Lung (tissue), 12 donors: ENCODE data around the gene HTT. TPM values are rescaled to one million over a fixed set of nuclear protein-coding genes. Genes with fewer than 3 reads are reported as not detected.

Experiments used
- ATAC-seq: fragments of 200-7000 bp; cut with Tn5 transposase; one replicate; pipeline ENCODE4 v1.9.1; 2020; ENCODE audit warnings: moderate number of reproducible peaks; ENCODE audit not compliant: insufficient read depth, low FRiP score
- DNase-seq, 3 donors: peaks; one replicate each; pipeline ENCODE4 v3.0.0-alpha.2; 2013 to 2017
- H3K27ac ChIP-seq, 2 donors: one replicate each; pipeline ENCODE4 v1.5.1; 2013; ENCODE audit warnings: mild to moderate bottlenecking in 2 of 2, moderate library complexity in 2 of 2, control low read depth in 1 of 2, inconsistent platforms in 1 of 2, low read depth in 1 of 2, low read length in 1 of 2
- H3K27me3 ChIP-seq, 3 donors: one replicate each; pipeline ENCODE4 v1.5.1; 2013; ENCODE audit warnings: low read length in 2 of 3; ENCODE audit not compliant: control insufficient read depth in 3 of 3, insufficient read depth in 3 of 3
- H3K36me3 ChIP-seq, 4 donors: one replicate each; pipeline ENCODE4 v1.5.1; 2013; ENCODE audit warnings: low read length in 4 of 4, mild to moderate bottlenecking in 1 of 4, moderate library complexity in 1 of 4; ENCODE audit not compliant: control insufficient read depth in 4 of 4, insufficient read depth in 4 of 4
- H3K4me1 ChIP-seq, 5 donors: one replicate each; pipeline ENCODE4 v1.5.1; 2013; ENCODE audit warnings: low read length in 5 of 5, mild to moderate bottlenecking in 2 of 5, moderate library complexity in 1 of 5; ENCODE audit not compliant: control insufficient read depth in 5 of 5, insufficient read depth in 5 of 5
- H3K4me3 ChIP-seq: one replicate; pipeline ENCODE4 v1.5.1; 2013; ENCODE audit warnings: mild to moderate bottlenecking, control low read depth, moderate library complexity
- H3K9ac ChIP-seq, 2 donors: one replicate each; pipeline ENCODE4 v1.5.1; 2013; ENCODE audit warnings: low read length in 2 of 2, control low read depth in 1 of 2; ENCODE audit not compliant: insufficient read depth in 1 of 2
- H3K9me3 ChIP-seq, 4 donors: one replicate each; pipeline ENCODE4 v1.5.1; 2013; ENCODE audit warnings: low read length in 3 of 4, mild to moderate bottlenecking in 1 of 4, moderate library complexity in 1 of 4; ENCODE audit not compliant: control insufficient read depth in 4 of 4, insufficient read depth in 3 of 4
- WGBS, 2 donors: extraction: QIAGEN DNeasy Blood & Tissue Kit; methylation state at CpG; one replicate each; pipeline ENCODE4 v1.1.7; 2013; 5-methylcytosine and 5-hydroxymethylcytosine counted together
- polyA plus RNA-seq, 2 donors: library from polyadenylated mRNA; stranded (reverse); fragments of 200-250 nt; gene quantifications; one replicate each; pipeline ENCODE4 v1.2.1, GENCODE V29; 2013
- total RNA-seq, 2 donors: library from RNA; depleted of rRNA in 1 of 2; stranded (reverse); fragments of >200 nt in 1 of 2; gene quantifications; one replicate each; pipeline ENCODE4 v1.2.1, GENCODE V29; 2014 to 2021
- TF ChIP-seq, protein P1 (sequence below): IDR thresholded peaks from 2 replicates; pipeline ENCODE4 v1.5.1; 2012; ENCODE audit warnings: mild to moderate bottlenecking; ENCODE audit errors: control extremely low read depth, extremely low read depth
- donor health status: control.
- donor health status: control.
- donor health status: Bipolar disorder and iron deficiency.
- donor health status: healthy.
- donor health status: DM: yes; HTN: yes; CAD: no.

Gene HTT
- total and polyA plus RNA-seq, 4 donors: 17.0 to 109 (median 48.4) TPM

DNA sequence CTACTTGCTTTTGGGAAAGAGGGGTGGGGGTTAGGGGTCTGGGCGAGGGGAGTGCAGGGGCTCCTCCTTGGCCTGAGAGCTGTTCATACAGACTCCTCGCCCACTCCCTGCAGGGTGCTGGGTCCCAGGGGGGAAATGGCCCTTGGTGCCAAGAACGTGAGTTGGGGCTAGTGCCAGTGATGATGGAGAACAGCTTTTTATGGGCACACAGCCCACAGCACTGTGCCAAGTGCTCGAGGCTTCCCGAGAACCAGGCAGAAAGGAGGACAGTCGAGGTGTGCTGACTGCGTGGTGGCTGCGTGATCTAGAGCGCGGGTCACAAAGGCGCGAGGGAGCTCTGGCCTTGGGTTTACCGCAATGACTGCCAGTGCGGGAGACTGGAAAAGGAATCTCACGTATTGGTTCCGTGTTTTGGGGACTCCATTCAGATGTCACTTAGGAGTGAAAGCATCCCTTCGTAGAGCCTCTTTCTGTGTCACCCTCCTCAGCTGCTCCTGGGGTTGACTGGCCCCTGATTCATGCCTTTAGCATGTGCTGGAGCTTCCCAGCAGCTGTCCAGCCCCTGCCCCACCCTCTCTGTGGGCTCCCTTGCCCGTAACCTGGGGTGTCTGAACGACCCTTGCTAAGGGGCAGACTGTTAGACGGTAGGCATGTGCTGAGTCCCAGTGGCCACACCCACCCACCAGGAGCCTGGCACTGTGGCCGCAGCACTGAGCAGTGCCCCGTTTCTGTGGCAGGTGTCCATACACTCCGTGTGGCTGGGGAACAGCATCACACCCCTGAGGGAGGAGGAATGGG lies 153.6 kb downstream of the HTT start:
- 89% methylated on average over 23 of the region's 23 CpGs for WGBS, 2 donors
- Histone ChIP-seq H3K9ac (no peak overlapping the region), H3K27ac (no peak overlapping the region), H3K4me1 (peaks cover 0 to 7% (median 0%) of the 10 kb centered on the region in 5 donors), H3K36me3 (peaks cover 20 to 69% (median 48%) of the 10 kb centered on the region in 4 donors), H3K4me3 (no peak overlapping the region), H3K27me3 (peaks cover 0 to 5% (median 0%) of the 10 kb centered on the region in 3 donors), H3K9me3 (peaks cover 0 to 3% (median 0%) of the 10 kb centered on the region in 4 donors)
- TF ChIP-seq, protein P1, sequence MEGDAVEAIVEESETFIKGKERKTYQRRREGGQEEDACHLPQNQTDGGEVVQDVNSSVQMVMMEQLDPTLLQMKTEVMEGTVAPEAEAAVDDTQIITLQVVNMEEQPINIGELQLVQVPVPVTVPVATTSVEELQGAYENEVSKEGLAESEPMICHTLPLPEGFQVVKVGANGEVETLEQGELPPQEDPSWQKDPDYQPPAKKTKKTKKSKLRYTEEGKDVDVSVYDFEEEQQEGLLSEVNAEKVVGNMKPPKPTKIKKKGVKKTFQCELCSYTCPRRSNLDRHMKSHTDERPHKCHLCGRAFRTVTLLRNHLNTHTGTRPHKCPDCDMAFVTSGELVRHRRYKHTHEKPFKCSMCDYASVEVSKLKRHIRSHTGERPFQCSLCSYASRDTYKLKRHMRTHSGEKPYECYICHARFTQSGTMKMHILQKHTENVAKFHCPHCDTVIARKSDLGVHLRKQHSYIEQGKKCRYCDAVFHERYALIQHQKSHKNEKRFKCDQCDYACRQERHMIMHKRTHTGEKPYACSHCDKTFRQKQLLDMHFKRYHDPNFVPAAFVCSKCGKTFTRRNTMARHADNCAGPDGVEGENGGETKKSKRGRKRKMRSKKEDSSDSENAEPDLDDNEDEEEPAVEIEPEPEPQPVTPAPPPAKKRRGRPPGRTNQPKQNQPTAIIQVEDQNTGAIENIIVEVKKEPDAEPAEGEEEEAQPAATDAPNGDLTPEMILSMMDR: no peak
- ATAC-seq (no peak), DNase-seq (no peak)

DNA sequence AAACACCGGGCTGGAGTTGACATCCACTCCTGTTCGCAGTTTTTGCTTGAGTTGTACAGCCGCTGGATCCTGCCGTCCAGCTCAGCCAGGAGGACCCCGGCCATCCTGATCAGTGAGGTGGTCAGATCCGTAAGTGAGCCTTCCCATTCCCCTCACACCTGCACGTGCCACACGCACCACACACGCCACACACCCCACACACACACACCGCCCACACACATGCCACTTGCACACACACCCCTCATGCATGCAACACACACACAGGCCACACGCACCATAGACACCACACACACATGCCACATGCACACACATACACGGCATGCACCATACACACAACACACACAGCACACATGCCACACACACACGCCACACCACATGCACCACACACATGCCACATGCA lies 154.4 kb downstream of the HTT start:
- H3K27me3 ChIP-seq: peaks cover 0 to 5% (median 0%) of the 10 kb centered on the region in 3 donors
- peaks cover 0 to 3% (median 0%) of the 10 kb centered on the region in 4 donors for H3K9me3 ChIP-seq
- H3K4me3 ChIP-seq: no peak overlapping the region
- WGBS, 2 donors: 95 to 97% methylated on average over 13 of the region's 13 CpGs
- ATAC-seq (no peak), DNase-seq (no peak)
- no peak overlapping the region for H3K9ac ChIP-seq
- peaks cover 16 to 70% (median 46%) of the 10 kb centered on the region in 4 donors for H3K36me3 ChIP-seq
- peaks cover 0 to 7% (median 0%) of the 10 kb centered on the region in 5 donors for H3K4me1 ChIP-seq
- H3K27ac ChIP-seq: no peak overlapping the region
- TF ChIP-seq, protein P1: no peak

DNA sequence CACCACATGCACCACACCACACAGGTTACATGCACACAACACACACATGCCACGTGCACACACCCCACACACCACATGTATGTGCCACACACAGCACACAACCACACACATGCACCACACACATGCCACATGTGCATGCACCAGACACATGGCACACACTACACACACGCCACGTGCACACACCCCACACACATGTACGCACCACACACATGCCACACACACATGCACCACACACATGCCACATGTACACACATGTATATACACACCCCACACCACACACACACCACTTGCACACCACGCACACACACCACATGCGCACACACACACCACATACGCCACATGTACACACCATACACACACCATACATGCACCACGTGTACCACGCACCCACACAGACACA lies 154.8 kb downstream of the HTT start:
- no peak for DNase-seq
- Histone ChIP-seq H3K4me1 (peaks cover 0 to 7% (median 0%) of the 10 kb centered on the region in 5 donors), H3K4me3 (no peak overlapping the region), H3K27ac (no peak overlapping the region), H3K27me3 (peaks cover 0 to 5% (median 0%) of the 10 kb centered on the region in 3 donors), H3K9me3 (peaks cover 0 to 3% (median 0%) of the 10 kb centered on the region in 4 donors), H3K36me3 (peaks cover 16 to 72% (median 44%) of the 10 kb centered on the region in 4 donors), H3K9ac (no peak overlapping the region)
- WGBS, 2 donors: 97 to 98% methylated on average over 9 of the region's 9 CpGs
- no peak for ATAC-seq
- TF ChIP-seq, protein P1: no peak
